ENCODE data around the gene ZBTB11.
A peak's percentile ranks its signal among the peaks of the same experiment; 100 is the strongest.

The ZBTB11 gene

DNA sequence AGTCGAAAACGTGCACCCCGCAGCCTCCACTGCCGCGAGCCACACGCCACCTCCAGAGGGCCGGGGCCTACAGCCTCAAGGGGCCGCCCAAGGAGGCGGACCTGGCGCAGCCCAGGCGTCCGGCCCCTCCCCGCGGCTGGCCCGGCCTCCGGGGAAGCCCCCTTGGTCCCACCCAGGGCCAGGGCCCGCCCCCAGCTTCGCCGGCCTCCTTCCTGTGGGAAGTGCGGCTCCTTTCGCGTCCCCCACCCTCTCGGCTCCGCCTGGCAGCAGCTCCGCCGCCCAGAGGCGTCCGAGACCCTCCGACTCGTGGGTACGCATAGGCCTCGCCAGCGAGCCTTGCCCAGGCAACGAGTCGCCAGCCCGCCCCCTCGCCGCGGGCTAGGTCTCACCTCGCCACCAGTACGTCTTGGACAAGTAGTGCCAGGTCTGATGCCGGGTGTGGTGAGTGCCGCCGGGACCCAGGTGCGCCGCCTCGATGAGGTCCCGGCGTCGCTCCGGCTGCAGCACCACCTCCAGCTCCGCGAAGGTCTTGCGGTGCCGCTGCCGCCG is 642 bp downstream of the ZBTB11 start:
- peak; percentile 95 for DNase-seq (ENCODE audit: low spot score)
- in situ Hi-C loops (cut with MboI; ENCODE audit: low pct_unique_long_range_greater_than_20kb, low sequenced_read_pairs, unreplicated experiment) = loop anchor here (25.0 kb wide), 1 partner anchor 861 kb away; no protein-coding TSS in a partner anchor
- TF ChIP-seq, protein P1, sequence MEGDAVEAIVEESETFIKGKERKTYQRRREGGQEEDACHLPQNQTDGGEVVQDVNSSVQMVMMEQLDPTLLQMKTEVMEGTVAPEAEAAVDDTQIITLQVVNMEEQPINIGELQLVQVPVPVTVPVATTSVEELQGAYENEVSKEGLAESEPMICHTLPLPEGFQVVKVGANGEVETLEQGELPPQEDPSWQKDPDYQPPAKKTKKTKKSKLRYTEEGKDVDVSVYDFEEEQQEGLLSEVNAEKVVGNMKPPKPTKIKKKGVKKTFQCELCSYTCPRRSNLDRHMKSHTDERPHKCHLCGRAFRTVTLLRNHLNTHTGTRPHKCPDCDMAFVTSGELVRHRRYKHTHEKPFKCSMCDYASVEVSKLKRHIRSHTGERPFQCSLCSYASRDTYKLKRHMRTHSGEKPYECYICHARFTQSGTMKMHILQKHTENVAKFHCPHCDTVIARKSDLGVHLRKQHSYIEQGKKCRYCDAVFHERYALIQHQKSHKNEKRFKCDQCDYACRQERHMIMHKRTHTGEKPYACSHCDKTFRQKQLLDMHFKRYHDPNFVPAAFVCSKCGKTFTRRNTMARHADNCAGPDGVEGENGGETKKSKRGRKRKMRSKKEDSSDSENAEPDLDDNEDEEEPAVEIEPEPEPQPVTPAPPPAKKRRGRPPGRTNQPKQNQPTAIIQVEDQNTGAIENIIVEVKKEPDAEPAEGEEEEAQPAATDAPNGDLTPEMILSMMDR (IDR thresholded peaks at IDR 0.05; ENCODE audit: extremely low read depth, insufficient read depth, missing control alignments) = no peak

DNA sequence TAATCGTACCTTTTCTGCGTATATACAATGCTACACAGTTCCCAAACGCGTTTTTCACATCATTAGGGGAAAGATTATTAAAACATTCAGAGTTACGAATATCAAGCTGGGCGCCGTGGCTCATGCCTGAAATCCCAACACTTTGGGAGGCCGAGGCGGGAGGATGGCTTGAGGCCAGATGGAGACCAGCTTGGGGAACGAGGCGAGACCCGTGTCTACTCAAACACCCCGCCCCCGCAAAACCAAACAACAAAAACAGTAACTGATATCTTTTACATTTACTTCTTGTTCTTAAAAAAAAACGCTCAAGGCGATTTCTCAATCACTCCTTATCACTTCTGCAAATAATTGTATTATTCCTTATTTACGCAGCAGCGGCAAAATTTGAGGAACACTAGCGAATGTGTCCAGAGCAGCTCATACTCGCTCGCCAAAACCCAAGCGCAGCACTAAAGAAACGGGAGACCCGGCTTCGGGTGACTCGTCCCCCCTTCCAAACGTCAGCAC is 1.2 kb downstream of the ZBTB11 start:
- in situ Hi-C loops (cut with MboI; ENCODE audit: low pct_unique_long_range_greater_than_20kb, low sequenced_read_pairs, unreplicated experiment) = loop anchor here (25.0 kb wide), 1 partner anchor 862 kb away; no protein-coding TSS in a partner anchor
- TF ChIP-seq, protein P1 (IDR thresholded peaks at IDR 0.05; ENCODE audit: extremely low read depth, insufficient read depth, missing control alignments) = no peak
- DNase-seq (ENCODE audit: low spot score) = no peak

DNA sequence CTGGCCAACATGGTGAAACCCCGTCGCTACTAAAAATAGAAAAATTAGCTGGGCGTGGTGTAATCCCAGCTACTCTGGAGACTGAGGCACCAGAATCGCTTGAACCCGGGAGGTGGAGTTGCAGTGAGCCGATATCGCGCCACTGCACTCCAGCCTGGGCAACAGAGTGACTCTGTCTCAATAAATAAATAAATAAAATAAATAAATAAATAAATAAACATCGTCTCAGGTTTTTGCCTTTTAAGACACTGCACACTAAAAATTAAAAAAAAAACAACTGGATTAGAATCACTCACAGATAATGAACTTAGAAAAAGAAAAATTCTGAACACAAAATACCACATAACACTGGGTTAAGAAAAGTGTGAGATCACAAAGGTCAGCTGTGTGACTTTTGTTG is 2.4 kb downstream of the ZBTB11 start:
- in situ Hi-C loops (cut with MboI; ENCODE audit: low pct_unique_long_range_greater_than_20kb, low sequenced_read_pairs, unreplicated experiment) = no loop called here
- DNase-seq (ENCODE audit: low spot score) = no peak
- TF ChIP-seq, protein P1 (IDR thresholded peaks at IDR 0.05; ENCODE audit: extremely low read depth, insufficient read depth, missing control alignments) = no peak

DNA sequence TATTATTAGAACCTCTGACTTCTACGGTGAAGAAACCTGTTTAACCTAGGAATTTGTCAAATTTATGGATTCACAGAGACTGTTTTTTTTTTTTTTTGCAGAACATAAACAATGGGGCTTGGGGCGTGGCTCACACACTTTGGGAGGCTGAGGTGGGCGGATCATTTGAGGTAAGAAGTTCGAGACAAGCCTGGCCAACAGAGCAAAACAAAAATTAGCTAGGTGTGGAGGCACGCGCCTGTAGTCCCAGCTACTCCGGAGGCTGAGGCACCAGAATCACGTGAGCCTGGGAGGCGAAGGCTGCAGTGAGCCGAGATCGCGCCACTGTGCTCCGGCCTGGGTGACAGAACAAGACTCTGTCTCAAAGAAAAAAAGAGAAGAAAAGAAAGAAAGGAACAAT is 3.0 kb downstream of the ZBTB11 start:
- DNase-seq (ENCODE audit: low spot score) = no peak
- in situ Hi-C loops (cut with MboI; ENCODE audit: low pct_unique_long_range_greater_than_20kb, low sequenced_read_pairs, unreplicated experiment) = no loop called here
- TF ChIP-seq, protein P1 (IDR thresholded peaks at IDR 0.05; ENCODE audit: extremely low read depth, insufficient read depth, missing control alignments) = no peak

DNA sequence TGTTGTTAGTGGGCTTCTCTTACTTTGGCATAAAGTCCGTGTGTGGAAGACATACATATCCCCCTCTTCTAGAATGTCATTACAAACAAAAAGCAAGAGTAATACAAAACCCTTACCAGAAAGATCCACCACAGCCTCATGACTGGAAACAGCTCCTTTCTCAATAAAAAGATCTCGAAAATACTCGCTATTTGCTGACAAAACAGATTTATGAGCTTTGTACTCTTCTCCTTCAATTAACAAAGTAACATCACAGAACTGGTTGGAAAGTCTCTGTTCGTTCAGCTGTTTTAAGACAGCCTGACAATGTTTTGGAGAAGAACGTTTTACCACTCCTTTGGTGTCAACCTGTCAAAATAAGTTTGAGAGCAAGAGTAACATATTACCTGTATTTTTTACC is 5.9 kb downstream of the ZBTB11 start:
- in situ Hi-C loops (cut with MboI; ENCODE audit: low pct_unique_long_range_greater_than_20kb, low sequenced_read_pairs, unreplicated experiment) = no loop called here
- DNase-seq (ENCODE audit: low spot score) = no peak
- TF ChIP-seq, protein P1 (IDR thresholded peaks at IDR 0.05; ENCODE audit: extremely low read depth, insufficient read depth, missing control alignments) = no peak

DNA sequence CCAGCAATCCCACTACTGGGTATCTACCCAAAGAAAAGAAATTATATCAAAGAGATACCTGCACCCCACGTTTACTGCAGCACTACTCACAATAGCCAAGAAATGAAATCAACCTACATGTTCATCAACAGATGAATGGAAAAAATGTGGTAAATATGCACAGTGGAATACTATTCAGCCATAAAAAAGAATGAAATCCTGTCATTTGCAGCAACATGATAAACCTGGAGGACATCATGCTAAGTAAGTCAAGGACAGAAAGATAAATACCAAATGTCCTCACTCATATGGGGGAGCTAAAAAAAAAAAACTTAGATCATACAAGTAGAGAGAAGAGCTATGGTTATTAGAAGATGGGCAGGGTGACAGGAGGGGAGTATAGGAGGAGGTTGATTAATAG is 9.1 kb downstream of the ZBTB11 start:
- in situ Hi-C loops (cut with MboI; ENCODE audit: low pct_unique_long_range_greater_than_20kb, low sequenced_read_pairs, unreplicated experiment) = no loop called here
- DNase-seq (ENCODE audit: low spot score) = no peak
- TF ChIP-seq, protein P1 (IDR thresholded peaks at IDR 0.05; ENCODE audit: extremely low read depth, insufficient read depth, missing control alignments) = no peak
